Cardiac fibroblast (primary cell): ENCODE results near the gene PLA2G4F.

ENCODE experiments used
- DNase-seq, 2 donors: peaks; one replicate each; pipeline versions ENCODE4 v3.0.0 to v3.0.0-alpha.2; 2010; ENCODE audit warnings: low read depth in 2 of 2
- H3K4me3 ChIP-seq, 2 donors: replicated peaks in 1 of 2; 1 replicate in 1 of 2; 2 replicates in 1 of 2; pipeline ENCODE4 v1.5.1; 2011; ENCODE audit warnings: low read depth in 2 of 2, low read length in 2 of 2, mild to moderate bottlenecking in 2 of 2, moderate library complexity in 1 of 2
- CTCF ChIP-seq: IDR thresholded peaks from one replicate; pipeline ENCODE4 v1.5.1; 2011; ENCODE audit warnings: low read depth, mild to moderate bottlenecking, low read length, inconsistent platforms

PLA2G4F gene

DNA sequence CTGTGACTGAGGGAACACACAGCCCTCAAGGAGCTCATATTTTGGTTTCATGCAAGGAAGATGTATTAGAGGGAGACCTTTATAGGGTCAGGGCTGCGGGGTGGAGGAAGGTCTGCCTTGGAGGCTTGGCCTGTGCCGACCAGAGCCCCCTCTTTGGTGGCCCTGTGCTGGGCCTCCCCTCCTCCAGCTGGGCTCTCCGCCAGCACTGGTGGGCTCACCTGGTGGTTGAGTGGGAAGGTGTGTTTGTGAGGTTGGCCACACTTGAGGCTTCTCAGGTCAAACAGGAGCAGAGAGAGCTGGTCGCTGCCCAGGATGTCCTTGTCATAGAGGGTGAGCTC lies 2.6 kb downstream of the PLA2G4F start:
- no peak overlapping the region for H3K4me3 ChIP-seq
- no peak for TF ChIP-seq CTCF
- DNase-seq, result no peak

- TF ChIP-seq CTCF, result no peak
- DNase-seq, result no peak
These were observed 3.3 kb downstream of the PLA2G4F start for GRCh38 chr15:42152921-42153698.

DNA sequence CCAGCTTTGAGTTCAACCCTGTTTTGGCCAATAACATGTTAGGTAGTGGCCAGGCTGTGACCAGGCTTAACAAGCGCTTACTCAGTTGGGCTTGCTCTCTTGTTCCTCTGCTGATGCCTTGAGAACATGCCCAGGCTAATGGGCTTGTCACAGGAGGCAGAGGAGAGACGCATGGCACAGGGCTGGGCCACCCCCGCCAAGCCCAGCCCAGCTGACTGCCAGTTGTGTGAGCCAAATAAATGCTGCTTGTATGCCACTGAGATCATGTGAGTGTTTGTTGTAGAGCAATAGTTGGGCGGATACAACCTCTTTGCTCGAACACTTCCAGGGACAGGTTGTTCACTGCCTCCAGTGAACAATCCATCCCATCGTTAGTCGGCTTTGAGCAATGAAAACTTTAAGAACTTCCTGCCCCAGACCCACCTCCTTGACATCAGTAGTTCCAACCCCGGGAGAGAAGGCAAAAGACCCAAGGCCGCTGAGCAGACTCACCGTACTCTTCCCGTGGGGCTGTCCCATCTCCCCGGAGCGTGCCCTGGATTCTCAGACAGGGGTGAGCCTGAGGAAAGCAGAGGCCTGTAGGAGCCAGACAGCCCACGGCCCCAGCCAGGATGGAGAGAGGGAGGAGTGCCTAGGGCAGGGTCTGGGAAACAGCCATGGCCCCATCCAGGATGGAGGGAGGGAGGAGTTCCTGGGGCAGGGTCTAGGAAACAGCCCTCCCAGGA lies 4.1 kb downstream of the PLA2G4F start:
- no peak overlapping the region for H3K4me3 ChIP-seq
- DNase-seq, result peak in 1 of 2 donors; percentile 7
- TF ChIP-seq CTCF, result no peak

More at GRCh38 chr15:42152921-42153698, 3.3 kb downstream of the PLA2G4F start:
- no peak overlapping the region for H3K4me3 ChIP-seq

- peak; percentile 14 to 15 for DNase-seq
These were observed 4.7 kb downstream of the PLA2G4F start for GRCh38 chr15:42151736-42152135.

GRCh38 chr15:42151141-42151561 lies 5.3 kb downstream of the PLA2G4F start:
- TF ChIP-seq CTCF, result no peak
- no peak overlapping the region for H3K4me3 ChIP-seq
- no peak for DNase-seq

More at GRCh38 chr15:42151736-42152135, 4.7 kb downstream of the PLA2G4F start:
- no peak overlapping the region for H3K4me3 ChIP-seq
- no peak for TF ChIP-seq CTCF

DNA sequence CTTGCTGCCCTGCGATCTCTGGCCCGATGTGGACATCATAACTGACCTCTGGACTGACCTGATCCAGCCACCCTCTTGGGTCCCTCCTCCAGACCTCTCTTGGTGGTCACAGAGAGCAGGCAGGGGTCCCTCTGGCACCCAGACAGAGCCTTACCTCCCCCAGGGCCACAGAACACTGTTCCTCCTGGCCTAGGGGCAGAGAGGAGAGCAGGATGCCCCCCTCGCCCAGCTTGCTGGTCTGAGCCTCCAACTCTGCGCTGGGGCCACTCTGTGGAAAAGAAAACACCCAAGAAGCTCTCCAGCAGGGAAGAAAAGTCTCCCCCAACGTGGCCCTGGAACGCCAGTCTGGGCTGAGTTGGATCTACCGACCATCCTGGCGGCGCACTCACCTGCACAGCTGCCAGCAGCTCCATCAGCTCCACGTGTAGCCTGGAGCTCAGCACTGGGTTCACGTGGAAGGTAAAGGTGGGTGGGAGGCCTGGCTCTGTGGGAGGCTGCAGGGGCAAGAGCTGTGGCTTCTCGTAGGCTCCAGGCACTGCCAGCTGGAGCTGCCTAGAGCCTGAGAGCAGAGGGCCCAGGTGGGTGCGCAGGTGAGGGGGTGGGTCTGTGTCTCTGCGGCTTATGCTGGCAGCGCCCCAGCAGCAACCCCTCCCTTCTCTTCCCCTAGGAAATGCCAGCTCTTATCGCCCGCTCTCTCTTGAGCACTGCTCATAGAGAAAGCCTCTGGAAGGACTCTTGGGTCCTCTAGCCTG lies 6.0 kb downstream of the PLA2G4F start:
- no peak for TF ChIP-seq CTCF
- DNase-seq, result no peak
- no peak overlapping the region for H3K4me3 ChIP-seq
